Peyer's patch (tissue), 4 donors: Measurements from ENCODE around the gene CARF.
"Not testable (repeated sequence)": the region's sequence is repeated elsewhere in the genome, so short reads cannot be mapped to it uniquely, and the experiment has no call there.

Experiments
- CTCF ChIP-seq, 6 experiments: fragments of 450-650 bp in 4 of 6; fragments of 200-600 bp in 2 of 6; sonication (generic) in 1 of 6; IDR thresholded peaks; one replicate each; pipeline ENCODE4 v1.5.1; 2017 to 2019; ENCODE audit warnings: antibody characterized with exemption in 6 of 6, mild to moderate bottlenecking in 3 of 6, moderate library complexity in 1 of 6
- POLR2A ChIP-seq, 2 donors: fragments of 450-650 bp; IDR thresholded peaks; one replicate each; pipeline ENCODE4 v1.5.1; 2017; ENCODE audit warnings: antibody characterized with exemption in 2 of 2, mild to moderate bottlenecking in 2 of 2, moderate library complexity in 2 of 2

- not testable (repeated sequence) for TF ChIP-seq POLR2A, CTCF (IDR thresholded peaks at IDR 0.05)
Measured at GRCh38 chr2:202969404-202969803, 57.3 kb downstream of the CARF start.
